ENCODE results near the gene NXPH2.
"Not testable (repeated sequence)": the region's sequence is repeated elsewhere in the genome, so short reads cannot be mapped to it uniquely, and the experiment has no call there.

NXPH2 gene

GRCh38 chr2:138752197-138752956 is 27.8 kb downstream of the NXPH2 start:
- no peak for DNase-seq

DNA sequence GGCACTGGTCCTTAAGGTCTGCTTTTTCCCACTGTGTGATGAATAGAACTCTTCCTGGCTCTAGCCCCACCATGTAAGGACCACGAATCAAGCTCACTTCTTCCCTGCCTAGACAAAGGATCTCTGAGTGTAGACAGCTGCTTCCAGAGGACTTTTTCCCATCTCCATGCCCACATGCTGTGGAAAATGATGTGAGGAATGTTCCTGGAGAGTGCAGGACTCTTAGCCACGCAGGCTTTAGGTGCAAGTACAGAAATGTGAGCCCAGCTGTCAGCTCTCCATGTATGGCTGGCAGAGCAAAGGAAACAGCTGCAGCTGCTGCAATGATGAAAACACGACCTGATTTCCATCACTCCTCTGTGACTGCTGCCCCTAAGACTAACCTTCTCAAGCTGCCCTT is 35.5 kb downstream of the NXPH2 start:
- DNase-seq, result peak; percentile 7

DNA sequence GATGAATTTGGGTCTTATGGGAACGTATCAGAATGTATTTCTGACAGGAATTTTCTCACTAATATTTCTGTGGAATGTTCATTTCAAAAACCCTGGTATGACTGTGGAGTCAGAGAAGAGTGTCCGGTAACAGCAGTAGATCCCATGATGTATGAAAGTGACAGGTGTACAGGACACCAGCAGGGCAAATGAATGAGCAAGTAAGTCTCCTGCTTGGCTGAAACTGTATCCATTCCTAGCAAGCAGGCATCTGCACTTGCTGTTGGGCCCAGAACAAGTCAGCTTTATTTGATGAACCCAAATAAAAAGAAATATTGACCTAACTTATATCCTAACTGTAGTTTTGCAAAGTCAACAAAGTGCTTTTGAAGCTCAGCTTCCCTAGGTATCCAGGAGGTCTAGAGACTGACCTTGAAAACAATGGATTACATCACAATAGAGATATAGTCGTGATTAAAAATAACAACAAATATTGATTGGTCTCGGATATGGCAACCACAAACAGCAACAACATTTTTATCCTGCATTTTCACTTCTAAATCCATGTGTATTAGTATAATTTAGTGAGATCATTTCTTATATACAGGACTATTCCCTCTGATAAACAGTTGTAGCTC is 37.6 kb downstream of the NXPH2 start:
- peak; percentile 43 for DNase-seq

- peak; percentile 77 for DNase-seq
Observed at GRCh38 chr2:138741851-138742250, 38.3 kb downstream of the NXPH2 start.

DNA sequence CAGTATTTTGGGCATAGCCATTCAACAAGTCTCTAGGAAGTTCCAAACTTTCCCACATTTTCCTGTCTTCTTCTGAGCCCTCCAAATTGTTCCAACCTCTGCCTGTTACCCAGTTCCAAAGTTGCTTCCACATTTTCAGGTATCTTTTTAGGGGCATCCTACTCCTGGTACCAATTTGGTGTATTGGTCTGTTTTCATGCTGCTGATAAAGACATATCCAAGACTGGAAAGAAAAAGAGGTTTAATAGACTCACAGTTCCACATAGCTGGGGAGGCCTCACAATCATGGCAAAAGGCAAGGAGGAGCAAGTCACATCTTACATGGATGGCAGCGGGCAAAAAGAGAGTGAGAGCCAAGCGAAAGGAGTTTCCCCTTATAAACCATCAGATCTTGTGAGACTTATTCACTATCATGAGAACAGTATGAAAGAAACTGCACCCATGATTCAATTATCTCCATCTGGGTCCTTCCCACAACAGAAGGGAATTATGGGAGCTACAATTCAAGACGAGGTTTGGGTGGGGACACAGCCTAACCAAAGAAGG is 43.1 kb downstream of the NXPH2 start:
- DNase-seq, result not testable (repeated sequence)

- no peak for DNase-seq
Observed at GRCh38 chr2:138732651-138733050, 47.5 kb downstream of the NXPH2 start.

- DNase-seq, result no peak
Observed at GRCh38 chr2:138730497-138731030, 49.6 kb downstream of the NXPH2 start.

DNA sequence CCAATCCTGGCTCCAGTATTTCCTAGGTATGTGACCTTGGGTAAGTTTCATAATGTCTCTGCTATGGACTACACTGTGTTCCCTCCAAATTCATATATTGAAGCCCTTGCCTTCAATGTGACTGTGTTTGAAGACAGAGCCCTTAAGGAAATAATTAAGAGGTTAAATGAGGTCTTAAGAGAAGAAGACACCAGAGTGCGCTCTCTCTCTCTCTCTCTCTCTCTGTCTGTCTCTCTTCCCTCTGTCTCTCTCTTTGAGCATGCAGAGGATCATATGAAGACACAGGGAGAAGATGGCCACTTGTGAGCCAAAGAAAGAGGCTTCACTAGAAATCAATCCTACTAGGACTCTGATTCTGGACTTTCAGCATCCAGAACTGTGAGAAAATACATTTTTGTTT is 52.2 kb downstream of the NXPH2 start:
- no peak for DNase-seq

- DNase-seq, result no peak
Observed at GRCh38 chr2:138726681-138727080, 53.5 kb downstream of the NXPH2 start.

GRCh38 chr2:138724729-138725459 is 55.3 kb downstream of the NXPH2 start:
- no peak for DNase-seq

DNA sequence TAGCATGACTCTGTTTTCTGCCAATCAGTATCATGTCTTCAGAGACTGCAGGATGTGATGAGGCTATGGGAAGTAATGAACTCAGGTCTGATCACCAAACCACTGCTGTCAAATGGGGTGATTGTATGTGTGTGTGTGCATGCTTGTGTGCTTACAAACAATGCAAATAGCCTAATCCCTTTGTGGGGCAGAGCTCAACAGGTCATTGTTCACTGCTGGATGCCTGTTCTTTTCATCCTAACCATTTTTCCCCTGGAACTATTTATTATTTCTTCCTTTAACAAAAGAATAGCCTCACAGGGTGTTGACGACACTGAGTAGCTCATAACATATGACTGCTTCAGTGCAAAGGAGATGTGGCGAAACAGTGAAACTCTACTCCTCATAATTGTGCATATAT is 55.9 kb downstream of the NXPH2 start:
- DNase-seq, result no peak

GRCh38 chr2:138723196-138723987 is 56.8 kb downstream of the NXPH2 start:
- no peak for DNase-seq

DNA sequence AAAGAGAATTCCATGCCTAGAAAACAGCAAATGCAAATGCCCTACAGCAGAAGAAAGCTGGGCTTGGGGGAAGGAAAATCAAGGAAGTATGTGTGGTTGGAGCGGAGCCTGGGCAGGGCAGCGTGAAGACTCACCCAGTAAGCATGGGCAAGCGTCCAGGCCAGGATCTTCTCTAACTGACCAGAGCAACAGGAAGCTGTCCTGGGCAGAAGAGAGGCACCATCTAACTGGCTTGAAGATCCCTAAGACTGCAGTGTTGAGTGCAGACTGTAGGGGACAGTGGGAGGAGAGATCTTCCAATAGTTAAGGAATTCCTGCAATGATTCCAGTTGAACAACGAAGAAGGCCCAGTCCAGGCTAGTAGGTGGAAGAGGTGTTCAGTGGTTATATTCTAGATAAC is 57.9 kb downstream of the NXPH2 start:
- DNase-seq, result no peak

- DNase-seq, result no peak
Observed at GRCh38 chr2:138720035-138720838, 60.0 kb downstream of the NXPH2 start.

GRCh38 chr2:138718405-138718804 is 61.8 kb downstream of the NXPH2 start:
- no peak for DNase-seq

DNA sequence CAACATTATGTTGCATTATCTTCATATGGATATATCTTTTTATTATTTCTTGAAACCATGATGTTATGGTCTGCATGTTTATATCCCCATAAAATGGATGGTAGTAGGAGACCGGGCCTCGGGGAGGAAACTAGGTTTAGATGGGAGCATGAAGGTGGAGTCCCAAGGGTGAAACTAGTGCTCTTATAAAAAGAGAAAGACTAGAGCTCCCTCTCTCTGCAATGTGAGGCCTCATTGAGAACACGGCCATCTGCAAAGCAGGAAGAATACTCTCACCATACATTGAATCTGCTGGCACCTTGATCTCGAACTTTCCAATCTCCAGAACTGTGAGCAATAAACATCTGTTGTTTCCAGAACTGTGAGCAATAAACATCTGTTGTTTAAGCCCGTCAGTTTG is 64.0 kb downstream of the NXPH2 start:
- DNase-seq, result no peak

GRCh38 chr2:138713504-138713903 is 66.7 kb downstream of the NXPH2 start:
- no peak for DNase-seq

DNA sequence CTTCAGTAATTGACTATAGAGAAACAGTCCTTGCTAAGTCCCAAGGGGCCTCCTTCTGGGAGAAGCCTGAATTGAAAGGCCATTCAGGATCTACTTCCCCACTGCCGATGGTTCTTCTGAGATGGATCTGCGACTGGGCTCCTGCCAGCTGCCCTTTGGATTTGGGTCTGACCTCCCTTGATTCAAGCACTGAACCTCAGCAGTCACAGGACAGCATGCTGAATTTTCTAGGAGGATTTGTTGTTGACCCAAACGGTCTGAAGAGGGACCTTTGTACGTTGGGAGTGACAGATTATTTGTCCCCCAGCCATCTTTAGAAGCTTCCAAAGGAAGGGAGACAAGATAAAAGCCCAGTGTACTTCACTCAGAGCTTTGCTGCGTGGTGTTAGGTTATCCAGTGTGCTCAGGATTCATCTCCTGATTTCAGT is 67.1 kb downstream of the NXPH2 start:
- no peak for DNase-seq

DNA sequence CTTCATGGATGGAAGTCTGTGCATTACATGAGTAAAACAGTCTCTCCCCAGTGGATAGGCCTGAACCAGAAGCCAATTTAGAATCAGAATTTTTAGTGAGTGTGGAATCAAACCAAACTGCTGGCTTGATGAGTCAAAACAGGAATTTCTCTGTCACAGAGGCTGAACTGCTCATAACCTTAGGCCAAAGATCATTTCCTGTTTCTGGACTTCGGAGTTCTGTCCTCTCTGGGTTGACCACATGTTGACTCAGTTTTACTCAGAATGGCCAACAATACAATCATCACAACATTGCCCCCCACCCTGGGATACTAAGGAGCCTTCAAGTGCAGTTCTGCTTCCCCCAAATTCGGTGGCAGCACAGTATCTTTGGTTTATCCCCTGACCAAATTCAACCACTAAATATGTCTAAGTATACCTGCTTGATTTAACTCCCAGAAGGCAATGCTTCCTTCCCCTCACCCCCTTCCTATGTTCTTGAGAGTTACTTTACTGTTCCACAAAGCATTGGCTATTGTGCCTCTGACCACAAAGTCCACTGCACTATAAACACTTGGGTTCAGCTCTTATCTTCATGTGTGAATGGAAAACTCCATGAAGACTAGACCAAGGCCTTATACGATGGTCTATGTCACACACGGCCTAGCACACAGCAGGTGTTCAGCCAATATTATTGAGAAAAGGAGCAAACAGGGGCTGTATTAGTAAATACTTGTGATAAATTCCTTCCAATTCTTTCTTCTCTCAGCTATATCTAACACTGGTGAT is 67.8 kb downstream of the NXPH2 start:
- DNase-seq, result no peak

- no peak for DNase-seq
Observed at GRCh38 chr2:138711812-138712211, 68.4 kb downstream of the NXPH2 start.

- DNase-seq, result peak; percentile 69
Observed at GRCh38 chr2:138708682-138709241, 71.4 kb downstream of the NXPH2 start.
